GM18519 (cell line): ENCODE data around the gene TAX1BP3.
"Not testable (repeated sequence)": the region's sequence is repeated elsewhere in the genome, so short reads cannot be mapped to it uniquely, and the experiment has no call there.

Source experiments
- ATAC-seq: cut with Tn5 transposase; IDR thresholded peaks from one replicate; pipeline ENCODE4 v1.9.1; 2021; ENCODE audit warnings: mild to moderate bottlenecking, moderate library complexity; ENCODE audit not compliant: unreplicated experiment, low FRiP score

TAX1BP3 gene, protein sequence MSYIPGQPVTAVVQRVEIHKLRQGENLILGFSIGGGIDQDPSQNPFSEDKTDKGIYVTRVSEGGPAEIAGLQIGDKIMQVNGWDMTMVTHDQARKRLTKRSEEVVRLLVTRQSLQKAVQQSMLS

DNA sequence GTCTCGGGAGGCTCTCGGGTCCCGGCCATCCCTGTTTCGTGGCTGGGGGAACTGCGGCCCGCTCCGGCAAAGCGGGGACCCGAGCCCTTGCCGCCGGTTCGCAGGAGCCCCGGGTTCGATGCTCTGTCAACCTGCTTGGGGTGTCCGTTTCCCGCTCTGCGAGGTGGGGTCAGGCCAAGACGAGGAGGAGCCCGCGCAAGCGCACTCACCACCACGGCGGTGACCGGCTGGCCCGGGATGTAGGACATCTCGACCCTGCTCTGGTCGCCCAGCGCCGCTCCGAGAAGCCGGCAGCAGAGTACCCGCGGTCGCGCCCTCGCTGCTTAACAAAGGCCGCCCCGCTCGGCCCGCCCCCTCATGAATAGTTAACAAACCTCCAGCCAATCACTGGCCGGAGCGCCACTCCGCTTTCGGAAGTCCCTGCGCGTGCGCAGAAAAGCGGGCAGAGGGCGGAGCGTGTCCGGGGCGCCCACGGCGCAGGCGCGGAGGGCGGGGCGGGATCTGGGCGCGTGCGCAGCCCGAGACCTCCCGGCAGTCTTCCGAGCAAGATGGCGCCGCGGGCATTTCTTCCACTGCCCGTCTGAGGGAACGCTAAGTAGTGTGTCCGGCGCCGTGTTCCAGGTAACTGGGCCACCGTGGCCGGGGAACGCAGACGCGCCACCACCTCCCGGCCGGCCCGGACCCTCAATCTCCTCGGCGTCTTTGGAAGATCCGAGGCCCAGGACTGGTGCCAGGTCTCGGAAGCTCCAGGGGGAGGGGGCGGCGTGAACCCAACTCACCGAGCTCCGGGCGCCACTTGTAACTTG, at the start of gene TAX1BP3, which contains the start of gene EMC6:
Gene TAX1BP3, minus strand, starts transcription at position 300 of the 806 bp plus-strand sequence. Its CDS starts 52 bp downstream, at position 248.
Gene EMC6, plus strand, starts transcription at position 534 of the 806 bp plus-strand sequence. CDS start 335 bp downstream, outside the sequence.
- peak; percentile 83 for ATAC-seq

DNA sequence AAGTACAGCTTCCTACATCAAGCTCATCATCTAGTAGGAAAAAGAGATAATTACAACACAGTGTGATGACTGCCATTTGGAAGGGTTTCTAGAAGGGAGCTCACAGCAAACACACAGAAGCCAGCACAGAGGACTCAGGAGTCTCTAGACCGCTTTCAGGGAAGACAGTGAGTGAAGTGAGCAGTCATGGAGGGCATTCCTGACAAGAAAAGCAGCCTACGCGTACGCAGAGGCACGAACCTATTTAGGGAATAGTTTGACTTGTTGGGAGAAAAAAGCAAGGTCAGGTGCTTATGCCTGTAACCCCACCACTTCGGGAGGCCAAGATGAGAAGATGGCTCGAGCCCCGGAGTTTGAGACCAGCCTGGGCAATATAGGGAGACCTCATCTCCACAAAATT, 46.9 kb upstream of the TAX1BP3 start:
- ATAC-seq: no peak

DNA sequence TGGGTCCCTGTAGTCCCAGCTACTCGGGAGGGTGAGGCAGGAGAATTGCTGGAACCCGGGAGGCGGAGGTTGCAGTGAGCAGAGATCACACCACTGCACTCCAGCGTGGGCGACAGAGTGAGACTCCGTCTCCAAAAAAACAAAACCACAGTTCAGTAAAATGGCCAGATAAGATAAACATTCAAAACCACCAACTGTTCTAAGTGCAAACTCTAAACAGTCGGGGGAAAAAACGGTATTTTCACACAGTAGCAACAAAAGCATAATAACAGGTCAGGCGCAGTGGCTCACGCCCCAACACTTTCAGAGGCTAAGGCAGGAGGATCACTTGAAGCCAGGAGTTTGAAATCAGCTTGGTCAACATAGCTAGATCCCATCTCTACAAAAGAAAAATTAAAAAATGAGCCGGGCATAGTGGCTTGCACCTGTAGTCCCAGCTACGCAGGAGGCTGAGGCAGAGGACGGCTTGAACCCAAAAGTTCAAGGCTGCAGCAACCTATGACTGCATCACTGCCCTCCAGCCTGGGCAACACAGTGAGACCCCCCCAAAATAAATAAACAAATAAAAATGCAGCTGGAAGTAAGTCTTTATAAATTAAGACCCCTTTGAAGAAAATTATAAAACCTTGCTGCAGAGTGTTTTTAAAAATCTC, 44.6 kb upstream of the TAX1BP3 start:
- no peak for ATAC-seq

DNA sequence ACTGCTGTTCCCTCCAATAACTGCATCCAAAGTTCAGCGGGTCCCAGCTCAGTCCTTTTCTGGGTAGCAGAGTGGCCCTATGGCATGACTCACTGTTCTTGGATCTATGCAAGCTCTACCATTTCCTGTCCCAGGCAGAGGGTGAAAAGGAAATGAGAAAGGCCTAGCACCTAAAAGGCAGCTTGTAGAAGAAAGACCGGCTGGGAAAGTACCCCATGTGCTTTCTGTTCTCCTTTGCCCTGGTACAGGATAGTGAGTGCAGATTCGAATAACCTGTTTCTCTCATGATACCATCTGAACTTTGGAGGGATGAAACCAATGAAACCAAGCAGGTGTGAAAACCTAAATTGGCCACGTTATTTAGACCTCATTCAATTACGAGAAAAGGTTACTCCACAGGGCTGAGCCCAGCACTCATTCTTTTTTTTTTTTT, 42.6 kb upstream of the TAX1BP3 start:
- ATAC-seq: peak; percentile 90

DNA sequence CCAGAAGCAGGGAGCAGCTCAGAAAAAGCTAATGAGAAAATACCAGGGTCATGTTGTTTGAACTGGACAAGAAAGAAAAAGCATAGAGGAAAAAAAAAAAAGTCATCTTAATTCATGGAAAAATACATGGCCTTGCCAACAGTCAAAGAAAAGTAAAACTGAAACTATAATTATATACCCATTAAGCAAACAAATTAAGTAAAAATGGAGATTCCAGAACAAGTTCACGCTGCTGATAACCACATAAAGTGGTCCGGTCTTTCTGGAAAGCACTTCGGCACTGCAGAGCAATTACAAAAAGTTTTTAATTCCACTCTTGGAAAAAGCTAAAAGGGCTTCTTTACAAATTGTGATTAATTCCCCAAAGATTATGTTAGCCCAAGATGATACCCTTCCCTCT, 40.0 kb upstream of the TAX1BP3 start:
- ATAC-seq: no peak

DNA sequence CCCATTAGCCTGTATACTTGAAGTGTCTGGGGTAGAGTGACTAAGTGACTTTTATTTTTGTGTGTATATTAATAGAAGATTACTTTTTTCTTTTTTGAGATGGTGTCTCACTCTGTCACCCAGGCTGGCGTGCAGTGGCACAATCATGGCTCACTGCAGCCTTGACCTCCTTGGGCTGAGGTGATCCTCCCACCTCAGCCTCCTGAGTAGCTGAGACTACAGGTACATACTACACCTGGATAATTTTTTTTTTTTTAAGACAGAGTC, 37.3 kb upstream of the TAX1BP3 start:
- not testable (repeated sequence) for ATAC-seq

DNA sequence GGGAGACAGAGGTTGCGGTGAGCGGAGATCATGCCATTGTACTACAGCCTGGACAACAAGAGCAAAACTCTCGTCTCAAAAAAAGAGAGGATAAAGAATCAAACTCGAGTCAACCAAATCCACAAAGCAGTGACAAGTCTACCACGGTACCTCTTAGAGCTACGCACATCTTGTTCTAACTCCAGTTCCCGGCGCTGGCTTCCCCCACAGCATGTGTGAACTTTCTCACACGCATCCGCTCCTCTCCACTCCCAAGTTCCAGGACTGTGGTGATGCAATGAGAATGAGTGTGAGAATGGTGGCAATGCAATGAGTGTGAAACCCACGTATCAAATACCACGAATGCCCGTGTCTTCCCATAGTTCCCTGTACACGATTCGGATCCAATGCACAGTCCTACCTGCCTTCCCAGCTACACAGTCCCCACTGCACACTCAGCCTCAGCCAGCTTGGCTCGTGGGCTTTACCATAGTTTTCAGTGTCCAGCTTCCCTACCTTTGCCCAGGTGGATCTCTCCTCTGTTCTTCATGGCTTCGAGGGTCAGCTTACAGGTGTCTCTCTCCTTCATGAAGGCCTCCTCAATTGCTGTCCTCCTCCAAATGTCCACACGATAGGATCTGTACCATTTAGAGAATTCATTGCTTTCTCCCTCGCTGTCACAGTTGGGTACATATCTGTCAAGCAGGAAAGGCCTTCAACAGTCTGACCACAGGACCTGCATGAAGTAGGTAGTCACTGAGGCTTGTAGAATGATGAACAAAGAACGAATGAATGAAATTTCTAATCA, 36.7 kb upstream of the TAX1BP3 start:
- no peak for ATAC-seq

DNA sequence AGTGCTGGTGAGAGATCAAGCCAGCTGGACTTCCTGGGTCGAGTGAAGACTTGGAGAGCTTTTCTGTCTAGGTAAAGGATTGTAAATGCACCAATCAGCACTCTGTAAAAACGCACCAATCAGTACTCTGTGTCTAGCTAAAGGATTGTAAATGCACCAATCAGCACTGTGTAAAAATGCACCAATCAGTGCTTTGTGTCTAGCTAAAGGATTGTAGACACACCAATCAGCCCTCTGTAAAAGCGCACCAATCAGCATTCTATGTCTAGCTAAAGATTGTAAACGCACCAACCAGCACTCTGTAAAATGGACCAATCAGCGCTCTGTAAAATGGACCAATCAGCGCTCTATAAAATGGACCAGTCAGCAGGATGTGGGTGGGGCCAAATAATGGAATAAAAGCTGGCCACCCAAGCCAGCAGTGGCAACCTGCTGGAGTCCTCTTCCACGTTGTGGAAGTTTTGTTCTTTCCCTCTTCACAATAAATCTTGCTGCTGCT, 33.7 kb upstream of the TAX1BP3 start:
- not testable (repeated sequence) for ATAC-seq

DNA sequence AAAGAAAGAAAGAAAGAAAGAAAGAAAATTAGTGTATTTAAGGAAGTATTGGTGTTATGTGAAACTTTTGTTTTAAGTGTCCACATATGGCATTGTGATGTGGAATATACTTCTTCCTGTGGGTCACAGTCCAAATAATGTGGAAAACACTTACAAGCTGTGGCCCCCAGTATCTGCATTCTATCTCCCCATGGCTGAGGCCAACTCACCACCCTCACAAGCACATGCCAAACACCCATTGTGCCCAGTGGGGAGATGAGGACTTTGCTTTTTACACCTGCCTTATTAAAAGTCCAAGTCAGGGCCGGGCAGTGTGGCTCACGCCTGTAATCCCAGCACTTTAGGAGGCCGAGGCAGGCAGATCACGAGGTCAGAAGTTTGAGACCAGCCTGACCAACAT, 31.6 kb upstream of the TAX1BP3 start:
- no peak for ATAC-seq

DNA sequence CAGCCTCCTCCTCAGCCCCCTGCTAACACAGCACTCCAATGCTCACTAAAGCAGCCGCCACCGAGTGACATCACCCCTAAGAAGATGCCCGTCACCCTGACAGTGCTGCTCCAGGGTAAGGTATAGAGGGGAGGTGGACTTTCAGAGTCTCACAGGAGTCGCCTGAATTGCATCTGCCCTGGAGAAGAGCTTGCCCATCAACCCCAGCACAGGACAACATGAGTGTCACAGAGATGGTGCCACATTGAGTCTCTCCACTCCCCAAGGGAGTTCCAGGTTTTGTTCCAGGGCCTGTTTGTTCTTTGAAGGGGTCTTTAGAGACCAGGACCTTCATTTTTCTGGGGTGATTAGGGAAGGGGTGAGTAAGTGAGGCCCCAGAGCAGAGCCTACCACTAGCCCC, 29.8 kb upstream of the TAX1BP3 start:
- ATAC-seq: no peak

DNA sequence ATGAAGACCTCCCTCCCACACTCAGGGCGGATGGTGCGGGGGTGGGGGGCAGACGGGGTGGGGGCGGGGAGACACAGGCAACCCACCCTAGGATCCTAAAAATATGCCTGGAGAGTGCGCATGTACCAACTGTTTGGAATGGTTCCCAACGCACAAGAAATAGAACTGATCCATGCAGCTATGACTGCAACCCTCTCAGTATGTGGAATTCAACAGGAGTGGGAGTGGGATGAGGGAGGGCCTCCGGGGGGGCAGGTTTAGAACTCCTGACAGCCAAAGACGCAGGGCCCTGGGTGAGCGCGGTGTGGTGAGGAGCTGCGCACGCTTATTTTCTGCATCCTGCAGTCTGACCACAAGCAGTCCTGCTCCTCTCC, 28.7 kb upstream of the TAX1BP3 start:
- ATAC-seq: no peak

DNA sequence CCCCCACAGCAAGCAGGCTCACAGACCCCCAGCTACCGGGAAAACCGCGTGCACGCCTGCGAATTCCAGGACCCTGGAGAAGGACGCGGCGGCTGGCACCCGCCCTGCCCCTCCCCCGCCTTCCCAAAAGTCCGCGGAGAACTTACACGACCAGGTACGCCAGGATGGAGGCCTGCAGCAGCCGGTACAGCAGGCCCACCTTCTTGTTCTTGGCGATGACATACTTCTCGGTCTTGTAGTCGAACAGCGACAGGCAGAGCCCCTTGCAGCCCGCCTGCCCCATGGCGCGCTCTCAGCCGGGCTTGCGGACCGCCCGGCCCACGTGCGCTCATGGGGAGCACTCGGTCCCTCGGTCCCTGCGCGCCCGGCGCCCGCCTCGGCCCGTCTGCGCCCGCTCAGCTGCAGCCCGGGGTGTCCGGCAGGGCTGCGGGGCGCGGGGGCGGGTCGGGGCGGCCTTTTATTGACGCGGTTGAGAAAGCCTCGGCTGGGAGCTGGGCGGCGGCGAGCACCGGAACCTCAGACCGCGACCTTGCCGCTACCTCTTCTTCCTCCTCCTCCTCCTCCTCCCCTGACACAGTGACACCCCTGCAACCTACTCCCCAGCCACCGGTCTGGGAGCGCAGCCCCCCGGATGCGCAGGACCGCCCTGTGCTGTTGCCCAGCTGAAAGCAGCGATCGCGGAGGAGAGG, 27.5 kb upstream of the TAX1BP3 start, which contains the start of gene P2RX5:
Gene P2RX5, minus strand, starts transcription at position 433 of the 689 bp plus-strand sequence. Its CDS starts 150 bp downstream, at position 283.
- ATAC-seq: no peak

DNA sequence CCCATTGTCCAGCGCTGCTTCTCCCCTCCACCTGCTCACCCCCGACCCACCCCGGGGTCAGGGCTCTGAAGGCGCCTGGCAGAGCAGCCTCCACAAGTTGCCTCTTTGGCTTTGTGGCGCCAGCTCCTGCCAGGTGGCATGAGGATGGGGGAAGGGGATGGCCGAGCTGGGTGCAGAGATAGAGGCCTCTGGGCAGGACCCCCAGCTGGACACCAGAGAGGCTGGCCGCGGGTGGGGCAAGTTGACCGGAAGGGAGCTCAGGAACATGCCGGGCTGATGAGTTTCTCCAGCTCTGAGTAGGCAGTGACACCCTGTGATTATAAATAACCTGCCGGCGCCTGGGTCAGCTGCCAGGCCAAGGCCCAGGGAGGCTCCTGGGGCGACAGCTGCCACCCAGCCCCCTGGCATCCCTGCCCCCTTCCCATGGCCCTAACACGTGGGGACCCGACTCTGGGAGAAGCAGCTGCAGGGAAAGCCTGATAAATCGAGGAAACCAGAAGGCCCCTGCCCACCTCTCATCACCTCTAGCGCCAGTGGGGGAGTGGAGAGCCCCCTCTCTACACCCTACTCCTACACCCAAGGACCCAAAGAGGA, 26.8 kb upstream of the TAX1BP3 start:
- no peak for ATAC-seq

DNA sequence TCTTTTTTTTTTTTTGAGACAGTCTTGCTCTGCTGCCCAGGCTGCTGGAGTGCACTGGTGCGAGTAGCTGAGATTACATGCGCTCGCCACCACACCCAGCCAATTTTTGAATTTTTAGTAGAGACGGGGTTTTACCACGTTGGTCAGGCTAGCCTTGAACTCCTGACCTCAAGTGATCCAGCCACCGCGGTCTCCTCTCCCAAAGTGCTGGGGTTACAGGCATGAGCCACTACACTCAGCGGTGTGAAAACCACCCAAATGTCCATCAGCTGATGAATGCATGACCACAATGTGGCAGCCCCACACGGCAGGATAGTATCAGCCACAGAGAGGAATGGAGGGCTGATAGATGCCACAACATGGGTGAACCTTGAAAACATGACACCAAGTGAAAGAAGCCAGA, 25.5 kb upstream of the TAX1BP3 start:
- ATAC-seq: no peak

DNA sequence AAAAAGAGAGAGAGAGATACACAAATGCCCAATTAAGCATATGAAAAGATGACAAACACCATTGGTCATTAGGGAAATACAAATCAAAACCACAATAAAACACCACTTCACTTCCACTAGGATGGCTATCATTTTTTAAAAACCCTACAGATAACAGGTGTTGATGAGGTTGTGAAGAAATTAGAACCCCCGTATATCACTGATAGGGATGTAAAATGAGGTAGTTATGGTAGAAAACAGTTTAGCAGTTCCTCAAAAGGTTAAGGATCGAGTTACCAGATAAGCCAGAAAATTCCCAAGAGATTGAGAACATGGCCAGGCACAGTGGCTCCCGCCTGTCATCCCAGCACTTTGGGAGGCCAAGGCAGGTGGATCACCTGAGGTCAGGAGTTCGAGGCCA, 24.8 kb upstream of the TAX1BP3 start:
- no peak for ATAC-seq

DNA sequence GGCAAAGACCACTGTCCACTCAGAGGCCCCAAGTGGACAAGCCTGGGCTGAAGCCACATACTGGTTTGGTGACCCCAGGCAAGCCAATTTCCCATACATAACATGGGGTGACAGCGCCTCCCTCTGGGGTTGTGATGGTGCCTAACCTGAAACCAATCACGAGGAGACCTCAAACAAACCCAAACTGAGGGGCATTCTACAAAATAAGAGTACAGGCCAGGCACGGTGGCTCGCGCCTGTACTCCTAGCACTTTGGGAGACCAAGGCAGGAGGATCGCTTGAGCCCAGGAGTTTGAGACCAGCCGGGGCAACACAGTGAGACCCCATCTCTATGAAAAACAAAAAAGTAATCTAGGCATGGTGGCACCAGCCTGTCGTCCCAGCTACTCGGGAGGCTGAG, 24.0 kb upstream of the TAX1BP3 start:
- no peak for ATAC-seq

DNA sequence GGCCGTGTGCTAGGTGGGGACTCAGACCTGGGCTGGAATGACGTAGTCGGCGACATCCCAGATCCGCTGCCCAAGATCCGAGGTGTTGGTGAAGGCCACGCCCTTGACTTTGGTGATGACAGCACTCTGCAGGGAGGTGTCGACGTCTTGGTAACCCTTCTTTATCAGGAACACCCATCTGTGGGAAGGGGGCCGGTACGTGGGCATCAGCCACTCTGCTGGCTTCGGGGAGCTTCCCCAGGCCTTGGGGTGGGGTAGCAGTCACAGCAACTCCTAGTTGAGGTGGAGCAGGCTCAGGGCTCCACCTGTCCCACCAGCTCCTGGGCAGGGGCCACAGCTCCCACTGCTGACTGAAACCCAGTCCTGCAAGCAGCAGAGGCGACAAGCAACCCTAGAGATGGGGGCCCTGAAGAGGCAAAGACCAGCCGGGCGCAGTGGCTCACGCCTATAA, 23.3 kb upstream of the TAX1BP3 start:
- no peak for ATAC-seq

DNA sequence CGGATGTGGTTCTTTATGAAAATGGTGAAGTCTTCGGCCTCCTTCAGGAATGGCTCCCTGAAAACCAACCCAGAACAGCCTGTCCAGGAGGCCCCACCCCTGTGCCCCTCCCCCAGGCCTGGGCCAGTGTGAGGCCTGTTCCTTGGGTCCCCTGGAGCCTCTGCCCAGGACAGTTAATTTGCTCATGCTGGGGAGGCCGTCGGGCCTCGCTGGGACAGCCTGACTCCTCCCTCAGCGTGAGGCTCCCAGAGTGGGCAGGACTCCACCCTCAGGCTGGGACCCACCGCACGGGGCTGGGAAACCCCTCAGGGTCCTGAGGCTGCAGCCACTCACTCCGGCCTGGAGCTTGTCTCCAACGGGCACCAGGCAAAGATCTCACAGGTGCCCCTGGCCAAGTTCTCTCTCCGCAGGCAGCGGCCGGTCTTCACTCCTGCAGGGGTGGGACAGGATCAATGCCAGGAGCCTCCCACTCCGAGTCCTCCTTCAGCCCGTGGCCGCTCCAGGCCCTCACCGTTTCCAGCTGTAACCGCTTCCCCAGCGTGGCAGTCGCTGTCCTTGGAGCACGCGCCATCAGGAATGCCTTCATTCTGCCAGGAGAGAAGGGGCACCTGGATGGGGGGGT, 21.8 kb upstream of the TAX1BP3 start:
- no peak for ATAC-seq
